Fibroblast of the conjunctiva (primary cell): ENCODE results near the gene NAT9.

Source experiments
- DNase-seq: peaks from one replicate; pipeline ENCODE4 v3.0.0-alpha.2; 2010; ENCODE audit warnings: low read depth

The NAT9 gene

GRCh38 chr17:74728702-74729075, 47.5 kb downstream of the NAT9 start:
- no peak for DNase-seq

GRCh38 chr17:74728033-74728701, 48.0 kb downstream of the NAT9 start:
- DNase-seq = no peak

DNA sequence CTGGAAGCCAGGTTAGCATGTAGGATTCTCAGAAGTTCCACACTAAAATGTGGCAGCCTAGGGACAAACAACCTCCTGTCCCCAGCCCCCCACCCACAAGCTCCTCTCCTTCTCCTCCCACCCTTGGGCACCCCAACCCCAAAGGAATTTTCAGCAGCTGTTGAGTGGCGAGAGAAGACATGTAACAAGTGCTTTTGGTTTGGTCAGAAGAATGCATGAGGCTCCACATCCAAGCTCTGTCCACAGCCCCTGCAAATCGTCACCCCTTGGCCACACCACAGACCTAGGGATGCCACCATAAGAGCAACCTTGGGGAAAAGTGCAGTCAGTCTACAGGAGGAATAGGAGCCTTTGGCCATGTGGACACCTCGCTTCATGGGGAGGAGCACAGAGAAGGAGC, 51.0 kb downstream of the NAT9 start:
- DNase-seq = no peak

GRCh38 chr17:74723891-74724290, 52.3 kb downstream of the NAT9 start:
- no peak for DNase-seq

- no peak for DNase-seq
Observed at GRCh38 chr17:74722782-74723181, 53.4 kb downstream of the NAT9 start.
